Astrocyte of the spinal cord (primary cell): Measurements from ENCODE around the gene POLR2E.
A peak's percentile ranks its signal among the peaks of the same experiment; 100 is the strongest.

Experiments
- DNase-seq: peaks from one replicate; pipeline ENCODE4 v3.0.0; 2011; ENCODE audit warnings: low read depth, low spot score
- H3K4me3 ChIP-seq: 2 replicates; pipeline ENCODE4 v1.5.1; 2011; ENCODE audit warnings: low read depth, mild to moderate bottlenecking, low read length, moderate library complexity
- CTCF ChIP-seq: IDR thresholded peaks from 2 replicates; pipeline ENCODE4 v1.5.1; 2012; ENCODE audit warnings: low read depth, mild to moderate bottlenecking, low read length, inconsistent platforms
- in situ Hi-C: cut with HindIII; loops from 2 replicates; pipeline ENCODE4 v1.10.0; 2017; ENCODE audit warnings: low sequenced_read_pairs

The POLR2E gene

GRCh38 chr19:1062387-1063029 is 32.7 kb downstream of the POLR2E start:
- no peak for DNase-seq
- no peak overlapping the region for H3K4me3 ChIP-seq
- TF ChIP-seq CTCF = no peak
- in situ Hi-C loops = no loop called here

GRCh38 chr19:1061987-1062386 is 33.2 kb downstream of the POLR2E start:
- no peak overlapping the region for H3K4me3 ChIP-seq
- in situ Hi-C loops = no loop called here
- no peak for TF ChIP-seq CTCF
- DNase-seq = no peak

GRCh38 chr19:1060689-1061088 is 34.5 kb downstream of the POLR2E start:
- TF ChIP-seq CTCF = no peak
- in situ Hi-C loops = no loop called here
- no peak overlapping the region for H3K4me3 ChIP-seq
- DNase-seq = no peak

GRCh38 chr19:1058112-1058511 is 37.1 kb downstream of the POLR2E start:
- in situ Hi-C loops = no loop called here
- TF ChIP-seq CTCF = no peak
- DNase-seq = no peak

GRCh38 chr19:1057176-1057855 is 37.9 kb downstream of the POLR2E start:
- peak; percentile 76 for DNase-seq
- in situ Hi-C loops = no loop called here
- no peak for TF ChIP-seq CTCF
- H3K4me3 ChIP-seq = no peak overlapping the region

More at GRCh38 chr19:1058112-1058511, 37.1 kb downstream of the POLR2E start:
- H3K4me3 ChIP-seq = no peak overlapping the region

GRCh38 chr19:1055886-1056620 is 39.1 kb downstream of the POLR2E start:
- in situ Hi-C loops = no loop called here

More at GRCh38 chr19:1055886-1056620, 39.1 kb downstream of the POLR2E start:
- no peak for DNase-seq
- TF ChIP-seq CTCF = no peak
- no peak overlapping the region for H3K4me3 ChIP-seq
